Cardiac muscle cell (in vitro differentiated cells and primary cell): ENCODE measurements around the gene FALEC. TPM values are rescaled to one million over a fixed set of nuclear protein-coding genes. Genes with fewer than 3 reads are reported as not detected.
A peak's percentile ranks its signal among the peaks of the same experiment; 100 is the strongest.

Experiments
- DNase-seq, 2 donors: peaks; one replicate each; pipeline versions ENCODE4 v3.0.0 to v3.0.0-alpha.2; 2010 to 2017; ENCODE audit warnings: low read depth in 1 of 2, low spot score in 1 of 2
- H3K27ac ChIP-seq: fragments of 200-600 bp; sonication (generic); 2 replicates; pipeline ENCODE4 v1.5.1; 2016
- H3K27me3 ChIP-seq: fragments of 200-600 bp; sonication (generic); 2 replicates; pipeline ENCODE4 v1.6.0; 2016; ENCODE audit warnings: control low read depth
- H3K36me3 ChIP-seq: fragments of 200-600 bp; sonication (generic); 2 replicates; pipeline ENCODE4 v1.5.1; 2016; ENCODE audit warnings: control low read depth
- H3K4me1 ChIP-seq: fragments of 200-600 bp; sonication (generic); 2 replicates; pipeline ENCODE4 v1.8.1; 2017; ENCODE audit warnings: low read depth, mild to moderate bottlenecking, mixed run types
- H3K4me3 ChIP-seq: fragments of 200-600 bp; sonication (generic); 2 replicates; pipeline ENCODE4 v1.5.1; 2016; ENCODE audit warnings: mild to moderate bottlenecking
- H3K9me3 ChIP-seq: fragments of 200-600 bp; sonication (generic); 2 replicates; pipeline ENCODE4 v1.5.1; 2017; ENCODE audit warnings: low read depth, mild to moderate bottlenecking, control low read depth
- CTCF ChIP-seq: IDR thresholded peaks from 2 replicates; pipeline ENCODE4 v1.5.1; 2012; ENCODE audit warnings: low read depth, mild to moderate bottlenecking, low read length
- polyA plus RNA-seq: library from polyadenylated mRNA; unstranded; fragments of >200 nt; fragmentation: Nextera tagmentation; extraction: Ambion mirVana; gene quantifications from 2 replicates; pipeline ENCODE4 v1.2.1, GENCODE V29; 2016
- total RNA-seq: library from RNA; depleted of rRNA; stranded (reverse); fragments of >200 nt; gene quantifications from 2 replicates; pipeline ENCODE4 v1.2.3, GENCODE V29; 2016

Gene FALEC
- total and polyA plus RNA-seq, 2 experiments from 2014 or later: 3.9 to 4.7 TPM

- Histone ChIP-seq H3K27me3 (no peaks in the 10 kb centered on the region), H3K4me1 (peaks cover 12% of the 10 kb centered on the region), H3K9me3 (no peaks in the 10 kb centered on the region), H3K27ac (peak overlapping the region; percentile 88), H3K4me3 (no peak overlapping the region), H3K36me3 (no peaks in the 10 kb centered on the region)
- no peak for DNase-seq
- no peak for TF ChIP-seq CTCF
Measured at GRCh38 chr1:150536836-150537731, 21.5 kb downstream of the FALEC start.

DNA sequence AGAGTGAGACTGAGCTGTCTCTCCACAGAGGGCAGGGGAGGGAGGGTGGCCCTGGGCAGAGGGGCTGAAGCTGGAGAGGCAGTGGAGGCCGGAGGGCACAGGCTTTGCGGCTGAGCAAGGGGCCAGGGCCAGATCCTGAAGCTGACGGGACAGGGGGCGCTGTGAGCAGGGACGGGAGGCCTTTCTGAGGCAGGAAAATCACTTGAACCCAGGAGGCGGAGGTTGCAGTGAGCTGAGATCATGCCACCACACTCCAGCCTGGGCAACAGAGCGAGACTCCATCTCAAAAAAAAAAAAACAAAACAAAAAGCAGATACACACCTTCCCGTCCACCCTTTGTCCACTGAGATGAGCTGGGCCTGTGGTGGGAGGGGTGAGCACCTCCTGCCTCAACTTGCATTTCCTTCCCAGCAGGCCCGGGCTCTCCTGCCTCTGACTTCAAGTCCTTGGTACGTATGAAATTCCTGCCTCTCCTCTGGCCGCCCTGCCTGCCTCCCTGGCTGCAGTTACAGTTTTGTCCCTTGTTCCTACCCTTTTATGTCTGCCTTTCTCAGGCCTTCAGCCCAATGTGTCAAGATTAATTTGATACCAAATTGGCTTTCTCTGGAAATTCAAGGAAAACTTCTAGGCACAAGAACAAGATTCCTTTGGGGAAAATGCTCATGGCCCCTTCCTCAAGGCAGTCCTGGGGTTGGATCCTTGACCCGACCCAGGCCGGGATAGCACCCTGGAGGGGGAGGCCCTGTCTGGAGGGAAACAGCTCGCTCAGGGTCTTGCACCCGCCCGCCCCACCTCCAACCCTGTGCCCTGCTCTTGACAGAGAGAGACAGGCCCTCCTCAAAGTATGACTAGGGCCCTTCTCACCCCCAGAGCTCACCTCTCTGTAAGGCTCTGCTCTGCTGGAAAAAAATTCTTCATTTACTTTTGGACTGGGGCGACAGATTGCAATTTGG is 22.5 kb downstream of the FALEC start:
- Histone ChIP-seq H3K9me3 (no peaks in the 10 kb centered on the region), H3K27me3 (no peaks in the 10 kb centered on the region), H3K27ac (peak overlapping the region; percentile 88), H3K36me3 (no peaks in the 10 kb centered on the region), H3K4me1 (peaks cover 12% of the 10 kb centered on the region), H3K4me3 (no peak overlapping the region)
- no peak for TF ChIP-seq CTCF
- DNase-seq: peak; percentile 42 to 86

DNA sequence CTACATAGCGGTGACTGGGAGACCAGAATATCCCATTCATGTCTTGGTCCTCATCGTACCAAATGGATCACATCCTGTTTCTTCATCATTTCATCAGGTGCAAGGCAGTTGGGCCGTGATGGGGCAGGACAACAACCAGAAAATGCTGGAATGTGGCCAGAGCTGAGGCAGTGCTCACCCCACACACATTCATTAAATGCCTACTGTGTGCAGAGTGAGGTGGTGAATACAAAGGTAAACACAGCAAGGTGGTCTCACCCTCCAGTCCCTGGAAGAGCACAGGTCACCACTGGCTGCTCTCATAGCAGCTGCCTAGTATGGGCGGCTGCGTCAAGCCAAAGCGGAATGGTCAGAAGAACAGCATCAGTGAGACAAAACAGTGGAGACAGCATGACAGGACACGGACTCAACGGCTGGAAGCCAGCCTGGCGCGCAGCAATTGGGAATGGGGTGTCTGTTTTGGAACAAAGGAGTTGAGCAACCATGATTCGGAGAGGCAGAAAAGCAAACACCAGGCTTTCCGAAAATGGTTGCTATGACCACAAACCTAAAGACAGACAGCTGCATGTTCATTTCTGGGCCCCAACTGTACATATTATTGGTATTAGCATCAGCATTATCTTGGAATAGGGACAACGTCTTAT is 28.1 kb downstream of the FALEC start:
- Histone ChIP-seq H3K36me3 (no peaks in the 10 kb centered on the region), H3K27ac (no peak overlapping the region), H3K27me3 (no peaks in the 10 kb centered on the region), H3K4me1 (peaks cover 11% of the 10 kb centered on the region), H3K4me3 (no peak overlapping the region), H3K9me3 (no peaks in the 10 kb centered on the region)
- TF ChIP-seq CTCF: no peak
- DNase-seq: peak in 1 of 2 donors; percentile 68

- H3K4me3 ChIP-seq: no peak overlapping the region
- H3K27ac ChIP-seq: no peak overlapping the region
- no peak for DNase-seq
- no peaks in the 10 kb centered on the region for H3K9me3 ChIP-seq
- TF ChIP-seq CTCF: no peak
- peaks cover 11% of the 10 kb centered on the region for H3K4me1 ChIP-seq
- H3K36me3 ChIP-seq: no peaks in the 10 kb centered on the region
- no peaks in the 10 kb centered on the region for H3K27me3 ChIP-seq
Measured at GRCh38 chr1:150544204-150544603, 28.7 kb downstream of the FALEC start.

- H3K4me3 ChIP-seq: no peak overlapping the region
- H3K36me3 ChIP-seq: no peaks in the 10 kb centered on the region
- H3K27ac ChIP-seq: peak overlapping the region; percentile 78
- TF ChIP-seq CTCF: no peak
- DNase-seq: no peak
- H3K27me3 ChIP-seq: no peaks in the 10 kb centered on the region
- peaks cover 11% of the 10 kb centered on the region for H3K4me1 ChIP-seq
- H3K9me3 ChIP-seq: no peaks in the 10 kb centered on the region
Measured at GRCh38 chr1:150545486-150546032, 30.0 kb downstream of the FALEC start.
